ENCODE results near the gene GPSM1.

GPSM1 gene

GRCh38 chr9:136312009-136312375, 15.3 kb upstream of the GPSM1 start:
- no peaks in the 10 kb centered on the region for H3K36me3 ChIP-seq (ENCODE audit: control insufficient read depth, insufficient read depth, low read length)
- no peaks in the 10 kb centered on the region for H3K27me3 ChIP-seq (ENCODE audit: control insufficient read depth, insufficient read depth, low read length)
- no CpG with 5 or more reads among the region's 10 CpGs for WGBS (ENCODE audit: insufficient coverage, insufficient read length)
- no peaks in the 10 kb centered on the region for H3K4me1 ChIP-seq (ENCODE audit: control insufficient read depth, insufficient read depth, low read length)
- no peaks in the 10 kb centered on the region for H3K9me3 ChIP-seq (ENCODE audit: control insufficient read depth, insufficient read depth, low read length)
- no peak overlapping the region for H3K27ac ChIP-seq (ENCODE audit: low read length)
- no peak for DNase-seq (ENCODE audit: low read depth, low spot score)
- H3K4me3 ChIP-seq (ENCODE audit: low read length) = no peak overlapping the region

GRCh38 chr9:136312436-136312835, 14.9 kb upstream of the GPSM1 start:
- Histone ChIP-seq H3K27ac (ENCODE audit: low read length) (no peak overlapping the region), H3K27me3 (ENCODE audit: control insufficient read depth, insufficient read depth, low read length) (no peaks in the 10 kb centered on the region), H3K4me1 (ENCODE audit: control insufficient read depth, insufficient read depth, low read length) (no peaks in the 10 kb centered on the region), H3K9me3 (ENCODE audit: control insufficient read depth, insufficient read depth, low read length) (no peaks in the 10 kb centered on the region), H3K36me3 (ENCODE audit: control insufficient read depth, insufficient read depth, low read length) (no peaks in the 10 kb centered on the region), H3K4me3 (ENCODE audit: low read length) (no peak overlapping the region)
- no peak for DNase-seq (ENCODE audit: low read depth, low spot score)
- no CpG with 5 or more reads among the region's 12 CpGs for WGBS (ENCODE audit: insufficient coverage, insufficient read length)

GRCh38 chr9:136313111-136314055, 14.0 kb upstream of the GPSM1 start:
- WGBS (ENCODE audit: insufficient coverage, insufficient read length) = no CpG with 5 or more reads among the region's 18 CpGs
- no peak overlapping the region for H3K27ac ChIP-seq (ENCODE audit: low read length)
- H3K4me1 ChIP-seq (ENCODE audit: control insufficient read depth, insufficient read depth, low read length) = no peaks in the 10 kb centered on the region
- H3K36me3 ChIP-seq (ENCODE audit: control insufficient read depth, insufficient read depth, low read length) = no peaks in the 10 kb centered on the region
- no peak for DNase-seq (ENCODE audit: low read depth, low spot score)
- H3K4me3 ChIP-seq (ENCODE audit: low read length) = no peak overlapping the region
- H3K27me3 ChIP-seq (ENCODE audit: control insufficient read depth, insufficient read depth, low read length) = no peaks in the 10 kb centered on the region
- no peaks in the 10 kb centered on the region for H3K9me3 ChIP-seq (ENCODE audit: control insufficient read depth, insufficient read depth, low read length)

- Histone ChIP-seq H3K36me3 (ENCODE audit: control insufficient read depth, insufficient read depth, low read length) (no peaks in the 10 kb centered on the region), H3K9me3 (ENCODE audit: control insufficient read depth, insufficient read depth, low read length) (no peaks in the 10 kb centered on the region), H3K27me3 (ENCODE audit: control insufficient read depth, insufficient read depth, low read length) (no peaks in the 10 kb centered on the region), H3K4me1 (ENCODE audit: control insufficient read depth, insufficient read depth, low read length) (no peaks in the 10 kb centered on the region; the same call in 1 of the 2 replicates), H3K27ac (ENCODE audit: low read length) (no peak overlapping the region), H3K4me3 (ENCODE audit: low read length) (no peak overlapping the region)
- WGBS (ENCODE audit: insufficient coverage, insufficient read length) = no CpG with 5 or more reads among the region's 3 CpGs
- no peak for DNase-seq (ENCODE audit: low read depth, low spot score)
These were observed 13.3 kb upstream of the GPSM1 start for GRCh38 chr9:136314056-136314416.

GRCh38 chr9:136314944-136315343, 12.4 kb upstream of the GPSM1 start:
- no peak overlapping the region for H3K27ac ChIP-seq (ENCODE audit: low read length)
- no peaks in the 10 kb centered on the region for H3K36me3 ChIP-seq (ENCODE audit: control insufficient read depth, insufficient read depth, low read length)
- H3K9me3 ChIP-seq (ENCODE audit: control insufficient read depth, insufficient read depth, low read length) = no peaks in the 10 kb centered on the region

GRCh38 chr9:136316271-136316751, 11.0 kb upstream of the GPSM1 start:
- 100% methylated on average over 1 of the region's 23 CpGs for WGBS (ENCODE audit: insufficient coverage, insufficient read length)
- no peaks in the 10 kb centered on the region for H3K27me3 ChIP-seq (ENCODE audit: control insufficient read depth, insufficient read depth, low read length)
- no peak overlapping the region for H3K4me3 ChIP-seq (ENCODE audit: low read length)
- DNase-seq (ENCODE audit: low read depth, low spot score) = no peak
- H3K36me3 ChIP-seq (ENCODE audit: control insufficient read depth, insufficient read depth, low read length) = no peaks in the 10 kb centered on the region
- no peak overlapping the region for H3K27ac ChIP-seq (ENCODE audit: low read length)
- no peaks in the 10 kb centered on the region; the same call in 1 of the 2 replicates for H3K4me1 ChIP-seq (ENCODE audit: control insufficient read depth, insufficient read depth, low read length)
- no peaks in the 10 kb centered on the region for H3K9me3 ChIP-seq (ENCODE audit: control insufficient read depth, insufficient read depth, low read length)

More at GRCh38 chr9:136314944-136315343, 12.4 kb upstream of the GPSM1 start:
- H3K4me3 ChIP-seq (ENCODE audit: low read length) = no peak overlapping the region
- no peaks in the 10 kb centered on the region for H3K27me3 ChIP-seq (ENCODE audit: control insufficient read depth, insufficient read depth, low read length)
- H3K4me1 ChIP-seq (ENCODE audit: control insufficient read depth, insufficient read depth, low read length) = no peaks in the 10 kb centered on the region; the same call in 1 of the 2 replicates
- DNase-seq (ENCODE audit: low read depth, low spot score) = no peak
- WGBS (ENCODE audit: insufficient coverage, insufficient read length) = no CpG with 5 or more reads among the region's 4 CpGs

- Histone ChIP-seq H3K27me3 (ENCODE audit: control insufficient read depth, insufficient read depth, low read length) (no peaks in the 10 kb centered on the region), H3K36me3 (ENCODE audit: control insufficient read depth, insufficient read depth, low read length) (no peaks in the 10 kb centered on the region), H3K4me1 (ENCODE audit: control insufficient read depth, insufficient read depth, low read length) (no peaks in the 10 kb centered on the region; the same call in 1 of the 2 replicates), H3K9me3 (ENCODE audit: control insufficient read depth, insufficient read depth, low read length) (no peaks in the 10 kb centered on the region), H3K4me3 (ENCODE audit: low read length) (no peak overlapping the region), H3K27ac (ENCODE audit: low read length) (no peak overlapping the region)
- DNase-seq (ENCODE audit: low read depth, low spot score) = no peak
- WGBS (ENCODE audit: insufficient coverage, insufficient read length) = no CpG with 5 or more reads among the region's 13 CpGs
These were observed 10.3 kb upstream of the GPSM1 start for GRCh38 chr9:136316896-136317676.

GRCh38 chr9:136317695-136318094, 9.6 kb upstream of the GPSM1 start:
- H3K27ac ChIP-seq (ENCODE audit: low read length) = no peak overlapping the region
- no peak overlapping the region for H3K4me3 ChIP-seq (ENCODE audit: low read length)
- WGBS (ENCODE audit: insufficient coverage, insufficient read length) = no CpG with 5 or more reads among the region's 16 CpGs
- H3K27me3 ChIP-seq (ENCODE audit: control insufficient read depth, insufficient read depth, low read length) = no peaks in the 10 kb centered on the region
- no peaks in the 10 kb centered on the region for H3K36me3 ChIP-seq (ENCODE audit: control insufficient read depth, insufficient read depth, low read length)
- H3K9me3 ChIP-seq (ENCODE audit: control insufficient read depth, insufficient read depth, low read length) = no peaks in the 10 kb centered on the region
- no peaks in the 10 kb centered on the region; the same call in 1 of the 2 replicates for H3K4me1 ChIP-seq (ENCODE audit: control insufficient read depth, insufficient read depth, low read length)
- DNase-seq (ENCODE audit: low read depth, low spot score) = no peak

- Histone ChIP-seq H3K27ac (ENCODE audit: low read length) (no peak overlapping the region), H3K4me1 (ENCODE audit: control insufficient read depth, insufficient read depth, low read length) (no peaks in the 10 kb centered on the region; the same call in 1 of the 2 replicates), H3K27me3 (ENCODE audit: control insufficient read depth, insufficient read depth, low read length) (no peaks in the 10 kb centered on the region), H3K36me3 (ENCODE audit: control insufficient read depth, insufficient read depth, low read length) (no peaks in the 10 kb centered on the region), H3K4me3 (ENCODE audit: low read length) (no peak overlapping the region), H3K9me3 (ENCODE audit: control insufficient read depth, insufficient read depth, low read length) (no peaks in the 10 kb centered on the region)
- WGBS (ENCODE audit: insufficient coverage, insufficient read length) = no CpG with 5 or more reads among the region's 21 CpGs
- DNase-seq (ENCODE audit: low read depth, low spot score) = no peak
These were observed 9.1 kb upstream of the GPSM1 start for GRCh38 chr9:136318111-136318775.

GRCh38 chr9:136318776-136319241, 8.5 kb upstream of the GPSM1 start:
- Histone ChIP-seq H3K27me3 (ENCODE audit: control insufficient read depth, insufficient read depth, low read length) (no peaks in the 10 kb centered on the region), H3K27ac (ENCODE audit: low read length) (no peak overlapping the region), H3K4me3 (ENCODE audit: low read length) (no peak overlapping the region), H3K4me1 (ENCODE audit: control insufficient read depth, insufficient read depth, low read length) (no peaks in the 10 kb centered on the region; the same call in 1 of the 2 replicates), H3K36me3 (ENCODE audit: control insufficient read depth, insufficient read depth, low read length) (no peaks in the 10 kb centered on the region), H3K9me3 (ENCODE audit: control insufficient read depth, insufficient read depth, low read length) (no peaks in the 10 kb centered on the region)
- no CpG with 5 or more reads among the region's 16 CpGs for WGBS (ENCODE audit: insufficient coverage, insufficient read length)
- DNase-seq (ENCODE audit: low read depth, low spot score) = no peak

Measured in iPS DF 6.9 (cell line).